ENCODE measurements around the gene ARGLU1. TPM values are rescaled to one million over a fixed set of nuclear protein-coding genes. Genes with fewer than 3 reads are reported as not detected.

Gene ARGLU1
- total and polyA plus RNA-seq, 9 of the 15 experiments (the other 6 are each of a cell fraction or from before 2014, with no cell fraction given): 19.3 to 99.9 (median 49.3) TPM

- intact Hi-C loops (cut with micrococcal nuclease) (loop anchor here (2.0 kb wide), 1 partner anchor 83 kb away; no protein-coding TSS in a partner anchor), in situ Hi-C loops (cut with MboI) (no loop called here)
- no peak for FAIRE-seq
These were observed 30.4 kb downstream of the ARGLU1 start for GRCh38 chr13:106537521-106537920.

More at GRCh38 chr13:106537521-106537920, 30.4 kb downstream of the ARGLU1 start:
- Histone ChIP-seq H3K4me2 (ENCODE audit: insufficient read depth, low read length) (no peak overlapping the region), H3K27me3 (ENCODE audit: control insufficient read depth in 2 of 2, insufficient read depth in 2 of 2, low read length in 2 of 2) (no peaks in the 10 kb centered on the region), H3K36me3 (ENCODE audit: control insufficient read depth, insufficient read depth, low read length) (peaks cover 18% of the 10 kb centered on the region; the same call in 1 of the 3 replicates), H3K9ac (ENCODE audit: insufficient read depth in 1 of 2, low read depth in 2 of 2, low read length in 2 of 2) (no peak overlapping the region), H3K9me3 (replicated peaks; ENCODE audit: control insufficient read depth, insufficient read depth, low read depth, low read length) (no peaks in the 10 kb centered on the region), H3K4me3 (no peak overlapping the region), H3K79me2 (ENCODE audit: control insufficient read depth, insufficient read depth, low read length) (no peaks in the 10 kb centered on the region), H3K4me1 (replicated peaks in 1 of 2; ENCODE audit: control insufficient read depth in 2 of 2, insufficient read depth in 2 of 2, low read length in 2 of 2) (peaks cover 0 to 19% of the 10 kb centered on the region in 2 experiments; a peak in 2 of 5 replicates), H3K9me1 (ENCODE audit: control insufficient read depth, insufficient read depth, low read length) (no peaks in the 10 kb centered on the region), H3K27ac (ENCODE audit: extremely low read depth, low read depth, low read length) (no peak overlapping the region), H2AFZ (ENCODE audit: low read depth, low read length) (no peak overlapping the region), H4K20me1 (replicated peaks; ENCODE audit: control insufficient read depth, insufficient read depth, low read length) (no peaks in the 10 kb centered on the region)
- DNase-seq (ENCODE audit: extremely low read depth in 1 of 4, low spot score in 3 of 4): no peak
- no TSS peak for BruUV-seq (replicated peaks)
- TF ChIP-seq ZMIZ1 (IDR thresholded peaks at IDR 0.05; ENCODE audit: low read depth in 2 of 2, low read length in 2 of 2) (no peak), ZNF146 (CRISPR knock-in tag; IDR thresholded peaks at IDR 0.05; ENCODE audit: unreplicated experiment) (no peak), ZNF408 (CRISPR knock-in tag; IDR thresholded peaks at IDR 0.05; ENCODE audit: low read depth) (no peak), HIVEP1 (CRISPR knock-in tag; IDR thresholded peaks at IDR 0.05) (no peak), FIP1L1 (IDR thresholded peaks at IDR 0.05; ENCODE audit: low read depth, low read length, poor library complexity, severe bottlenecking) (no peak), BMI1 (IDR thresholded peaks at IDR 0.05; ENCODE audit: low read length) (no peak), NCOR1 (IDR thresholded peaks at IDR 0.05) (no peak), ZNF263 (CRISPR knock-in tag; IDR thresholded peaks at IDR 0.05; ENCODE audit: borderline replicate concordance) (no peak)
- ChIA-PET CTCF (ENCODE audit: low intra/inter-chr PET ratio) (no interaction called here), POLR2A (no interaction called here)
- no peak for ATAC-seq
- 72% methylated on average over 3 of the region's 3 CpGs for whole genome bisulfite sequencing (ENCODE audit: insufficient coverage, low coverage, missing lambda C conversion rate)
